T47D (cell line): ENCODE data around the gene KCNH6.

ENCODE experiments used
- DNase-seq, 2 experiments: peaks; one replicate each; pipeline versions ENCODE4 v3.0.0 to v3.0.0-alpha.2; 2011 to 2012; ENCODE audit warnings: low read depth in 1 of 2, low spot score in 1 of 2
- JUND ChIP-seq: IDR thresholded peaks from 2 replicates; pipeline ENCODE4 v1.6.1; 2012; ENCODE audit warnings: low read depth
- in situ Hi-C: cut with HindIII; loops from 2 replicates; pipeline ENCODE4 v1.10.0; 2016; ENCODE audit warnings: low sequenced_read_pairs, low pct_unique_long_range_greater_than_20kb

Gene KCNH6

DNA sequence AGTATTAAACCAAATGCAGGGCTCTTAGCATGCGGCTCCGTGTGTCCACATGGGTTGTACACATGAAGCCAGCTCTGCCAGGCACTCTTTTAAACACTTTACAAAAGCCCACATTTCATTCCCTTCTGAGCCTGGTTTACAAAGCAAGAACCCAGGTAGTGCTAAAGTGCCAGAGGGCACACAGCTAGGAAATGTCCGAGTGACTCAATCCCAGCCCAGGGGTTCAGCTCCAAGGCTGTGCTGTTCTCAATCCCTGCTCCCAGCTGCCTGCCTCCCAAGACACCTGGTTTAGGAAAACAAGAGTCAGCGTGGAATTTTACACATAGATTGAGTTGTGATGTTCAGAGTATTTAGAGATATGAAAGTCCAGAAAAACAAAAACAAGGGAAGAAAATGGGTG, 13.8 kb downstream of the KCNH6 start:
- in situ Hi-C loops: no loop called here
- no peak for TF ChIP-seq JUND
- no peak for DNase-seq

DNA sequence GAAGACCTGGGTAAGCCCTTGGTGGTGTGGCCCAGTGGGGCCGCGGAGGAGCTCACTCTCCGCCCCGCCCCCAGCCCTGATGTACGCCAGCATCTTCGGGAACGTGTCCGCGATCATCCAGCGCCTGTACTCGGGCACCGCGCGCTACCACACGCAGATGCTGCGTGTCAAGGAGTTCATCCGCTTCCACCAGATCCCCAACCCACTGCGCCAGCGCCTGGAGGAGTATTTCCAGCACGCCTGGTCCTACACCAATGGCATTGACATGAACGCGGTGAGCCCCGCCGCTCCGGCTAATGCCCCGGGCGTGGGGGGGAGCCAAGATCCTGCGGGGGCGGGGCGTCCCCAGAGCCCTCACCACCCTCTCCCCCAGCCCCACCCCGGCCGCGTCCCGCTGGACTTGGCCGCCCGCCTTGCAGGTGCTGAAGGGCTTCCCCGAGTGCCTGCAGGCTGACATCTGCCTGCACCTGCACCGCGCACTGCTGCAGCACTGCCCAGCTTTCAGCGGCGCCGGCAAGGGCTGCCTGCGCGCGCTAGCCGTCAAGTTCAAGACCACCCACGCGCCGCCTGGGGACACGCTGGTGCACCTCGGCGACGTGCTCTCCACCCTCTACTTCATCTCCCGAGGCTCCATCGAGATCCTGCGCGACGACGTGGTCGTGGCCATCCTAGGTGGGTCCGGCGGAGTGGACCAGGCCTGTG, 15.0 kb downstream of the KCNH6 start:
- no peak for DNase-seq
- TF ChIP-seq JUND: no peak
- in situ Hi-C loops: no loop called here

DNA sequence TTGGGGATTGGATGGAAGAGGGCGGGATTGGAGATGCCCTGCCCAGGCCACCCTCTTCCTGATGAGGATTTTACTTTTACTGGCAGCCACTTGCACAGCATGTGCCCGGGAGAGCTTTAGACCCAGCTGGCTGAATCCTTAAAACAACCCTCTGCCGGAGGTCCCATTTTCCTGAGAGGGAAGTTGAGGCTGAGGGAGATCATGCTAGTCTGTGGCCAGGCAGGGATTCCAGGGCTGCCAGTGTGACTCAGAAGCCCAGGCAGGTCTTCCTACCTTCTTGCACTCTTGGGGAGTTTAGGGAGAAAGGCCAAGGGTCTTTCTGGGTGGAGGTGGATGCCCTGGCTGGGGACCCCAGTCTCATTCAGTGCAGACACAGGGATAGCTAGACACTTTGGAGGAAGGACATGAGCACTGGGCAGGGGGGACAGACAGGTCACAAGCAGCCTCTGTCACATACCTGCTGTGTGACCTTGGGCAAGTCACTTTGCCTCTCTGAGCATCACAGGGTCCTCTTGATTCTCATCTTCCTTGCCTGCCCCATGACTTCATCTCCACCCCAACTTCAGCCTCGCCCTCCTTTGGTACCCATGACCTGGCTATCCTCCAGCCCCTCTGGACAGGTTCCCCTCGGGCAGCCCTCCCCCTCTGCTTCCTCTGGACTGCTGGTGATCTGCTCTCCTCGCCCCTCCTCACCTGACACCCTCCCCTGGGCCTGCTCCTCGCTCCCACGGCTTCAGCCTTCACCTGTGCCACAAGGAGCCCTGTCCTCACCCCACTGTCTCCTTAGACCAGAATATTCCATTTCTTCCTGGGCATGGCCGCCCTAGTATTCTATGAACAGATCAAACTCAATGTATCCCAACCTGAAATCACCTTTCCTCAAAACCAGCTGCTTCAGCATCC, 15.8 kb downstream of the KCNH6 start:
- DNase-seq: no peak
- in situ Hi-C loops: no loop called here
- no peak for TF ChIP-seq JUND

DNA sequence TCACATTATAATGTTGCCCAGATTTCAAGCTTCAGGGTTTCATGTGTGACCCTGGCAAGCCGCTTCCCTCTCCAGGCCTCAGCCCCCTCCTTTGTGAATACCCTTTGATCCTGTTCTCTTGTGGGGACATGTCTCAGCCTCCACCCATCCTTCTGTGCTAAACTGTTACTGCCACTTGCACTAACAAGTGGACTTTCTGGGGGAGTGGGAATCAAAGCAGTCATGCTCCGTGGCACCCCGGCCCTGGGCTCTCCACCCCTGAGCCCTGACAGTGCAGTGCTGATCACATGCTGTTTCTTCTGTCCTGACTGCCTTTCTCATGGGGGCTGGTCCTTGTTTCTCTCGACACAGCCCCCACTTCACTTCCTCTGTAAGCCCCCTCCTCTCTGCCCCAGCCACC, 17.4 kb downstream of the KCNH6 start:
- in situ Hi-C loops: no loop called here
- no peak for DNase-seq
- no peak for TF ChIP-seq JUND

DNA sequence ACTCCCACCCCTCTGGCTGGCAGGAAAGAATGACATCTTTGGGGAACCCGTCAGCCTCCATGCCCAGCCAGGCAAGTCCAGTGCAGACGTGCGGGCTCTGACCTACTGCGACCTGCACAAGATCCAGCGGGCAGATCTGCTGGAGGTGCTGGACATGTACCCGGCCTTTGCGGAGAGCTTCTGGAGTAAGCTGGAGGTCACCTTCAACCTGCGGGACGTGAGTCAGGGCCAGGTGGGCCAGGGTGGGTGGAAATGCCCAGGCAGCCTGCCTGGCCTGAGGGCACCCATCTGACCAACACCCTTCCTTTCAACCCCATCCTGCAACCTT, 19.0 kb downstream of the KCNH6 start:
- no peak for TF ChIP-seq JUND
- no peak for DNase-seq
- in situ Hi-C loops: no loop called here

DNA sequence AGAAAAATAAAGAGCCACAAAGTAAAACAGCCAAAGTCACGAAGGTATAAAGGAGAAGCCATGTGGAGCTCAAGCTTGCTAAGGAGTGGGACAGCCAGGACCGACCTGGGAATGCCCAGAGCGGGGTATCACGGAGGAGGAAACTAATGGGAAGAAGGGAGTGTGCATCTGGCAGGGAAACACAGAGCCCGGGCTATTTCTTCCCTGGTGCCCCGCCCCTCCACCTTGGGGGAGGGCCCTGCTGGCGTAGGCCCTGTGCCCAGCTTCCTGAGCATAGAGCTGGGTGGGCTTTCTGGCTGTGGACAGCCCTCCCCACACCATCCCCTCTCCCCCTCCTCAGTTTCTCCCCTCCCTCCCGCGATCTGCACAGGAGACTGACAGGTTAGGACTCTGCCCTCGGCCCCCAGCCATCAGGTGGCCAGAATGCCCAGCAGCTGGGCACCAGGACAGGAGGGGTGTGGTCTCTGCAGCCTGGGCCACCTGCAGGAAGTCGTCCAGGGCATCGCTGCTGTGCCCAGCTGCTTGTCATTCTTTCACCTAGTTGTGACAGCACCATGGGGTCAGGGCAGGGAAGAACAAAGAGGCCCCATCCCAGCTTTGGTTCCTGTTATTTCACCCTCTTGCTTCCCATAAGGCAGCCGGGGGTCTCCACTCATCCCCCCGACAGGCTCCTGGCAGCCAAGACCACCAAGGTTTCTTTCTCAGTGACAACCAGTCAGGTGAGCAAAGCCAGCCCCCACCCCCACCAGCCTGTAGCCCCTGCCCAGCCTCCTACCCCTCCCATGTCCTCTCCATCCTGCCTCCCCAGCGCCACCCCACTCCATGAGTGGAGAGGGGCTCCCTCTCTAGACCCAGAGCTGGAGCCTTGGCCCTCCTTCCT, 20.0 kb downstream of the KCNH6 start:
- no peak for TF ChIP-seq JUND

DNA sequence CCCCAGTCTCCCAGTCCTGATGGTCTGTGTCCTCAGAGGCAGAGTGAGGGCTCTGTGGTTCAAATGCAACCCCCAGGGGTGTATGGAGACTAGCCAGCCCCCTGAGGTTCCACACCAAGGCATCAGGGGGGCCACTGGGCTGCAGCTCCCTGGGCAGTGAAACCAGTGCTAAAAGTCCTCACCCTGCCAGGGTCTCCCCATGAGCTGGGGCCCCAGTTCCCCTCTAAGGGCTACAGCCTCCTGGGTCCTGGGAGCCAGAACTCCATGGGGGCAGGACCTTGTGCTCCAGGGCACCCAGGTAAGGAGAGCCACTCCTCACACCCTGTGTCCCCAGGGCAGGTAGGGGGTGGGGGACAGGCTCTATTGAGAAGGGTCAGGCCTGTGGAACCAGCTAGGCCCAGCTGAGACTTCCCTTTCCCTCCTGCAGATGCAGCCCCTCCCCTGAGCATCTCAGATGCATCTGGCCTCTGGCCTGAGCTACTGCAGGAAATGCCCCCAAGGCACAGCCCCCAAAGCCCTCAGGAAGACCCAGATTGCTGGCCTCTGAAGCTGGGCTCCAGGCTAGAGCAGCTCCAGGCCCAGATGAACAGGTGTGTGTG, 20.8 kb downstream of the KCNH6 start:
- DNase-seq: no peak
- TF ChIP-seq JUND: no peak
- in situ Hi-C loops: no loop called here

More for the DNA sequence above, 20.0 kb downstream of the KCNH6 start:
- in situ Hi-C loops: no loop called here
- no peak for DNase-seq

DNA sequence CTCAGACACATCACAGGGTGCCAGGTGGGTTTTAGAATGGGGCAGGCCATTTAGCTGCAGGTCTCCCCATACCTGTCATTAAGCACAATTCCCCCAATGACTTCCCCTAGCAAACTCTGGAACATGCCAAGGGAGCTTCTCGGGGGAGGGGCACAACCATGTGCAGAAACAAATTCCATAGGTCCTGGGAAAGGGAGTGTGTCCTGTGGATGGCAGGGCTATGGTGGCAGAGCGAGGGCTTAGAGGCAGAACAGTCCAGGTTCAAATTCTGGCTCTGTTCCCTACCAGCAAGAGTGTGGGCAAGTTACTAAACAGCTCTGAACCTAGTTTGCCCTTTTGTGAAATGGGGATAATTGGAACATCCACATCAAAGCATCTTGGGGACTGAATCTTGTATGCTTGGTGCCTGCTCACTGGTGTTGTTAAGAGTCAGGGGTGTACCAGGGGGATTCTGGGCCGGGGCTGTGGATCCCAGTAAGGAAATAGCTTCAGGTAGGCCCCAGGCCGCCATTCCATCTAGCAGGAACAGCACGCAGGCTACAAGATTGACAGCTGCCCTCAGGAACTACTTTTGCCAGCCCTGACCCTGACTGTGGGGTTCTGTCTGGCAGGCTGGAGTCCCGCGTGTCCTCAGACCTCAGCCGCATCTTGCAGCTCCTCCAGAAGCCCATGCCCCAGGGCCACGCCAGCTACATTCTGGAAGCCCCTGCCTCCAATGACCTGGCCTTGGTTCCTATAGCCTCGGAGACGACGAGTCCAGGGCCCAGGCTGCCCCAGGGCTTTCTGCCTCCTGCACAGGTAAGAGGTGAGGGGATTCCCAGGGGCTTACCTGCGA, 21.5 kb downstream of the KCNH6 start:
- DNase-seq: no peak
- in situ Hi-C loops: no loop called here
- TF ChIP-seq JUND: no peak

DNA sequence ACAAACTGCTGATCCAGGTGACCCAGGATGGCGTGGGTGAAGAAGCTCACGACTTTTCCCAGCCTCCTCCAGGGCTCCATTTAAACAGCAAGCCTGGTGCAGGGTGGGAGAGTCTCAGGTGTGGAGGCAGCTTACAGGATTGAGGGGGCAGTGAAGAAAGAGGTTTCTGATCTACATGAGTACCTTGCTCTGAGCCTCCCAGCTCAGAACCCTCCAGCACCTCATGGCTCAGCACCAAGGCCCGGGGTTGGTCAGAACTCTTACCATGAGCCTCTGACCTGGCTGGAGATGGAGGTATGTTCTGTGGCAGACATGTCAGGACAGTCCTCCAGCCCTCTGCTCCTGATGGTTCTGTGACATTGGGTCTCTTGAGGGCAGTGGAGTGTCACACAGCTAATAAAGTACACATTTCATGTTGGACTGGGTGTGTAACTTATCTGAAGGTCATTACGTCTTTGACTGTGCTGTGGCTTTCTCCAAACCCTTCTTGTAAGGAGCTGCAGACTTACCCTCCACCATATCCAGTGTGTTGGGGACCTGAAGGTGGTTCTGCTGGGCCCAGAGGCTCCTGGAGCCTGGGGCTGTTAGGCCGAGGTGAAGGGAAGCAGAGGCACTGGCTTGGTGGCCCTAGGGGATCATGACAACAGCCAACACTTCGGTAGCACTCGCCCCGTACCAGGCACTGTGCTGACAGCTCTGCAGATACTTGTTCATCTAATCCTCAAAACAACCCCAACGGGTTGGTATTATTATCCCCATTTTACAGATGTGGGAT, 23.3 kb downstream of the KCNH6 start:
- in situ Hi-C loops: no loop called here
- DNase-seq: no peak
- no peak for TF ChIP-seq JUND

DNA sequence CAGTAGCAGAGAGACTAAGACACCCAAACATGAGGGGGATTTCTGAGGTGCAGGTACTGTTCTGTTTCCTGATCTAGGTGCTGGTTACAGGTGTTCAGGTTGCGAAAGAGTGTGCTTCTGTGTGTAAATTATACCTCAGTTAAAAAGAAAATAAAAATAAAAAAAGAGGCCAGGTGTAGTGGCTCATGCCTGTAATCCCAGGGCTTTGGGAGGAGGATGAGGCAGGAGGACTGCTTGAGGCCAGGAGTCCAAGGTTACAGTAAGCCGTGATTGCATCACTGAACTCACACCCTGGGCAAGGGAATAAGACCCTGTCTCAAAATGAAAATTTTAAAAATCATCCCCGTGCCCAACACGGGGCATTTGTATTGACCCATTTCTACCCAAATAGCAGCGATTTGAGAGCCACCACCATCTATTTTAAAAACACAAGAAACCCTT, 23.9 kb downstream of the KCNH6 start:
- no peak for TF ChIP-seq JUND
- in situ Hi-C loops: no loop called here
- DNase-seq: no peak
